Measurements from ENCODE around the gene FAM174B. TPM values are rescaled to one million over a fixed set of nuclear protein-coding genes. Genes with fewer than 3 reads are reported as not detected.

FAM174B gene
- total RNA-seq, 1 donor from 2014 or later = 18.9 TPM

DNA sequence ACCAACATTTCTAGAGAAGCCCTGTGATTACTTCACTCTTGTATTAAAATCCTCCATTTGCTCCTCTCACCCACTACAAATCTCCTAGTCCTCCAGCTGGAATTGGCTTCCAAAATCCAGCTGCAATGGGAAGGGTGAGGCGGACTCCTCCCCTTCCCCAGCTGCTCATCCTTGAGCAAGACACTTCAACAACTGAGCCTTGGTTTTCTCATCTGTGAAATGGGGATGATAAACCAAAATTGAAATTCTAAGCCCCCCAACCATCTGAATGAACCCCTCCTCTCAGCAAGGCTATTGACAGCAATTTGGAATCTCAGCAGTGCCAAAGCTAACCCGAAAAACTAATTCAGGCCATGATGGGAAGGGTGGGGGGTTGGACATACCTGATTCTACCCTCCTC is 9.4 kb downstream of the FAM174B start:
- no peak for TF ChIP-seq CTCF (IDR thresholded peaks at IDR 0.05; ENCODE audit: insufficient read depth, low read length, poor library complexity, severe bottlenecking)
- Histone ChIP-seq H3K27me3 (ENCODE audit: control insufficient read depth, insufficient read depth, low read length) (no peaks in the 10 kb centered on the region), H3K4me3 (ENCODE audit: low read depth, low read length) (no peak overlapping the region), H3K36me3 (ENCODE audit: control insufficient read depth, insufficient read depth, low read length) (no peaks in the 10 kb centered on the region)
- DNase-seq (ENCODE audit: low read depth) = no peak

DNA sequence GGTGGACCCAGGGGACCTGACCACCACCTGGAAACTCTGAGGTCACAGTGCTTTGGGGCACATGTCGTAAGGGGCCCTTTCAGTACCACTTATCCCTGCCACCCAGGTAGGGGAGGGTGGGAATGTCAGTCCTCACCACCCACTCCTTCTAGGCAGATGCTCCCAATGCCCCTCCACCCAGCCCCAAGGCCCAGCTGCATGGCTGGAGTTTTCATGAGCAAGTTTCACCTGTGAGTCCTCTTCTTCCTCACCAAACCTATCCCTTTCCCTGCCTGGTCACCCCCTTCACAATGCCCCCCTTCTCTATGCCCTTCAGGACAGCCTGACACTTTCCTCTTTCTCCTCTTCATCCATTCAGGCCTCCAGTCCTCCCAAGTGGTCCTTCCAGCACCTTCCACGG is 9.8 kb downstream of the FAM174B start:
- Histone ChIP-seq H3K36me3 (ENCODE audit: control insufficient read depth, insufficient read depth, low read length) (no peaks in the 10 kb centered on the region), H3K4me3 (ENCODE audit: low read depth, low read length) (no peak overlapping the region), H3K27me3 (ENCODE audit: control insufficient read depth, insufficient read depth, low read length) (no peaks in the 10 kb centered on the region)
- no peak for TF ChIP-seq CTCF (IDR thresholded peaks at IDR 0.05; ENCODE audit: insufficient read depth, low read length, poor library complexity, severe bottlenecking)
- no peak for DNase-seq (ENCODE audit: low read depth)

DNA sequence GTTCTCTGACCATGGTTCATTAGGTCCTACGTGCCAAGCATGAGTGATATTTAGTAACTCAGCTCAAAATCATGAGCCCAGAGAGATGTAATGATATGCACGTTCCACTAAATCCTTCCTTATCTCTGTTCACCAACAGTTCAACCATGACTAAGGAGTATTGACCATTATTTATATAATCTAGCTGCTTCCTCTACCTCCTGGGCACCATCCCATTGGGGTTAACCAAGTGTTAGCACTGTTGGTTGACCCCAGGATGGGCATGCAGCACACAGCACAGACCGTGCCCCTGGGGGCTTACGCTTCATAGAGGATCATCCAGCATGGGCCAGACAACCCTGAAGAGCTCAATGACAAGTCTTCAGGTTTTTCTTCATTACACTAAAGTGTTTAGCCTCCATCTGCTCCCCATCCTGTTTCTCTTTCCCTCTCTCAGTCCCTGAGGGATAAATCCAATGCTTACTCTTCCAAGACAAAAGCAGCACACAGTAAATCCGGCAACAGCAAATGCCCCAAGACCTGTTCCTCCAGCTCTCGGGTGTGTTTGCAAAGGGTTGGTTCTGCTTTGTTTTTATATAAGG is 10.4 kb downstream of the FAM174B start:
- no peak for TF ChIP-seq CTCF (IDR thresholded peaks at IDR 0.05; ENCODE audit: insufficient read depth, low read length, poor library complexity, severe bottlenecking)
- Histone ChIP-seq H3K36me3 (ENCODE audit: control insufficient read depth, insufficient read depth, low read length) (no peaks in the 10 kb centered on the region), H3K4me3 (ENCODE audit: low read depth, low read length) (no peak overlapping the region), H3K27me3 (ENCODE audit: control insufficient read depth, insufficient read depth, low read length) (no peaks in the 10 kb centered on the region)
- DNase-seq (ENCODE audit: low read depth) = no peak

GRCh38 chr15:92643849-92644815 is 11.4 kb downstream of the FAM174B start:
- DNase-seq (ENCODE audit: low read depth) = no peak
- Histone ChIP-seq H3K4me3 (ENCODE audit: low read depth, low read length) (no peak overlapping the region), H3K27me3 (ENCODE audit: control insufficient read depth, insufficient read depth, low read length) (no peaks in the 10 kb centered on the region), H3K36me3 (ENCODE audit: control insufficient read depth, insufficient read depth, low read length) (no peaks in the 10 kb centered on the region)
- TF ChIP-seq CTCF (IDR thresholded peaks at IDR 0.05; ENCODE audit: insufficient read depth, low read length, poor library complexity, severe bottlenecking) = no peak

DNA sequence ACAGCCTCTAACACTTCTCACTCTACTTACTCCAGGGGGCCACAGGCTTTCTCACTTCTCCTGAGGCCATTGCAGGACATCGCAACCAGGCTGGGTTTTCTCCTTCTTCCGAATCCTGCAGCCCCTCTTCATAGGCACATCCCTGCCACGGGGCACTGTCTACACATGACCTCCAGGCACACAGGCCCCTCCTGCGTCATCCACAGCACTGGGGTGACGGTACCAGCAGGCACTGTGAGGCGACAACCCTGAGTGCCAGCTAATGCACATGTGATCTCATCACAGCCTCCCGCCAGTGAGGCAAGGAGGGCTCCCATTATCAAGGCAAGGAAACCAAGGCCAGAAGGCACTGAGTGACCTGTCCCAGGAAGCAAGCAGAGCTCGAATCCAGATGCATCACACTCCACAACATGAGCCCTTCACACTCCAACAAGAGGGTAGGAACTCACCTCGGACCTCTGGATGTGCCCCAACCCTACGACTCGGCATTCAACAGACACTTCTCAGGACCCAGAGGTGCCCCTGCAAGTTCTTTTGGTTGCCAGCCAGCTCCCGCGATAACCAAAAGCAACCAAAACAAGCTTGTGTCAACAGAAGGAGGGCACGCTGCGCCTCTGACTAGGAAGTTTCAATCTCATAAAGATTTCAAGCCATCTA is 16.7 kb downstream of the FAM174B start:
- Histone ChIP-seq H3K4me3 (ENCODE audit: low read depth, low read length) (no peak overlapping the region), H3K27me3 (ENCODE audit: control insufficient read depth, insufficient read depth, low read length) (no peaks in the 10 kb centered on the region), H3K36me3 (ENCODE audit: control insufficient read depth, insufficient read depth, low read length) (no peaks in the 10 kb centered on the region)
- no peak for DNase-seq (ENCODE audit: low read depth)
- no peak for TF ChIP-seq CTCF (IDR thresholded peaks at IDR 0.05; ENCODE audit: insufficient read depth, low read length, poor library complexity, severe bottlenecking)
